Activated T-cell treated with anti-CD3 and anti-CD28 coated beads for 24 hours (primary cell): ENCODE measurements around the gene LCNL1.

ENCODE experiments used
- DNase-seq: peaks from one replicate; pipeline ENCODE4 v3.0.0-alpha.2; 2020; ENCODE audit warnings: low read depth

LCNL1 gene

DNA sequence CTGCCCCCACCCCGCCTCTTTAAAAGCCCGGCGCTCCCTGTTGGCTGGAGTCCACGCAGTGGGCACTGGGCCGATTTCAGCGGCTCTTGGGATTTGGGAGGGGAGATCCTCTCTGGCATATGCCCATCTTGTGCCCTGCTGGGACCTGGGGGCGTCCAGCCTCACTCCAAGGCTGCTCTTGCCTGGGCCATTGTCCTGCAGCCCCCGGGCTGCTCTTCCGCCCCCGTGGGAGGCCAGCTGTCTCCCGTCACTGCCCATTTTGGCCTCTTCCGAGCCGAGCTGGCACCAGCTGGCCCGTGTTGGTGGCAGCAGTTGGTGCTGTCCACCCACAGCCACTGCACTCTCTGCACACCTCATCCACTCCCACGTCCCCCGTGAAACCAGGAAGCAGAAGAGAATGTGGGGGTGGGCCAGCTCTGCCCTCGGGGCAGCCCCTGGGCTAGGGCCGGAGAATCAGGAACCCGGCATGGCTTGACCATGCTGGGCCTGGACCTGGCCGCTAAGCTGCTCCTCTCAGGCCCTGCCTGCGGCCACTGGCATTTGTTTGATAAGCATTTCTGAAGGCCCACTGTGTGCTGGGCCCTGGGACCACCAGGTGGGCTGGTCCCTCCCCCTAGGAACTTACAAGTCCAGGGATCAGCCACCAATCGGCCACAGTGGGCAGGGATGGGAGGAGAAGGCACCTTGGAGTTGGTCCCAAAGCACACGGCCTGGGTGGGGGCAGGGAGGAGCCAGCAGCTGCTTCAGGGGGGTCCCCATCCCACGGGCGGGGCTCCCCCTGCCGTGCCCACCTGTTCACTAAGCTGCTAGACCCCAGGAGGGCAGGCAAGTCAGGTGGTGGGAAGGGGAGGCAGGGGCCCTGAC is 35.5 kb upstream of the LCNL1 start:
- DNase-seq: no peak

DNA sequence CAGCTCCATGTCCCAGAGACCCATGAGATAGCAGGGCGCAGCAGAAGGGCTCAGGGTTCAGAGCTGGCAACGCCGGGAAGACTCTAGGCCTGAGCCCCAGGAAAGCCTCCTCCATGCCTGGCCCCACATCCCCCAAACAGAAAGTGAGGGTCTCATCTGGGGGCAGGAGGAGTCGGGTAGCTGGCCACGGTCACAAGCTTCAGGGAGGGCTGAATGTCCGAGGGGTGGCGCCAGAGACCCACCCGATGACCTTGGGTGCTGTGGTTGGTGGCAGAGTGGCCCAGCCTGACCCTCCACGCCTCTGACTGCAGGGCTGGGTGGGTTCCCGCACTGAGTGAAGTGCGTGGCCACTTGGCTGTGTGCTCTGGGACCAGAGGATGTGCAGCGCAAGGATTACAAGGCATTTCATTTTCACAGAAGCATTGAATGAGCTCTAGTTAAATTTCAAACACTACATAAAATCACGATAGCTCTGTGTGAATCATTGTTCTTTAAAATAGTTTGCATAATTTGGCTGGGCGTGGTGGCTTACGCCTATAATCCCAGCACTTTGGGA is 34.8 kb upstream of the LCNL1 start:
- DNase-seq: no peak

- no peak for DNase-seq
Measured at GRCh38 chr9:136949239-136949816, 33.5 kb upstream of the LCNL1 start.

DNA sequence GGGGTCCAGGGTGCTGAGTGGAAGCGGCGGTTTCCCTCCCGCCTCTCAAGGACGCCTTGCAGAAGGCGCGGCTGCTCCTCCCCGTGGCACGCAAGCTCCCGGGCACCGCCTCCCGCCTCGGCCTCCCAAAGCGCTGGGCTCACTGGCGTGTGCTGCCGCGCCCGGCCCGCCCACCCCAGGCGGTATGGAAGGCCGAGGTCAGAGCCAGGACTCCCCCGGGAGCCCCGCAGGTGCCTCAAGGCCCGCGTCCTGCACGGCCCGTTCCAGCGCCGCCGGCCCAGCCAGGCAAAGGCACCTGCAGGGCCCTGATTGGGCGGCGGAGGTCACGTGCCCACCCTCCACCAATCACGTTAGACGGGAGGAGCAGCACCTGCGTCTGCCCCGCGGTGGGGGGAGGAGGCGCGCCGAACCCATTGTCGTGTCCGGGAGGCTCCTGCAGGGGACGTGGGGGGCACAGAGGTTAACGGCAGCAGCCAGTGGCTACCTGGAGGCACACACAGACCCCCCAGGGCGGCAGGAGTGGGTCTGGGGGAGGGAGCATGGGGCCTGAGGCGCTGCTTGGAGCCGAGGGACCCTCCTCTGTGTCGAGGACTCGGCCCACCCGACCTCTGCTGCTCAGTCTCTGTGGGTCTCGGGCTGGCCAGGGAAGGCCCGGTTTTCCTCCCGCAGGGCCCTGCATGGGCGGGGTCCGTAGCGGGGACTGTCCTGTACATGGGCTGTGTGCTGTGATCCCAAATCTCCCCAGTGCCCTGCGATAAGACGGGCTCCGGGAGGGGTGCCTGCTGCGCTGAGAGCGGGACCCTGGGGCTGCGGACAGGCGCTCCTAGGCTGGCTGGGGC is 32.8 kb upstream of the LCNL1 start:
- peak; percentile 95 for DNase-seq

DNA sequence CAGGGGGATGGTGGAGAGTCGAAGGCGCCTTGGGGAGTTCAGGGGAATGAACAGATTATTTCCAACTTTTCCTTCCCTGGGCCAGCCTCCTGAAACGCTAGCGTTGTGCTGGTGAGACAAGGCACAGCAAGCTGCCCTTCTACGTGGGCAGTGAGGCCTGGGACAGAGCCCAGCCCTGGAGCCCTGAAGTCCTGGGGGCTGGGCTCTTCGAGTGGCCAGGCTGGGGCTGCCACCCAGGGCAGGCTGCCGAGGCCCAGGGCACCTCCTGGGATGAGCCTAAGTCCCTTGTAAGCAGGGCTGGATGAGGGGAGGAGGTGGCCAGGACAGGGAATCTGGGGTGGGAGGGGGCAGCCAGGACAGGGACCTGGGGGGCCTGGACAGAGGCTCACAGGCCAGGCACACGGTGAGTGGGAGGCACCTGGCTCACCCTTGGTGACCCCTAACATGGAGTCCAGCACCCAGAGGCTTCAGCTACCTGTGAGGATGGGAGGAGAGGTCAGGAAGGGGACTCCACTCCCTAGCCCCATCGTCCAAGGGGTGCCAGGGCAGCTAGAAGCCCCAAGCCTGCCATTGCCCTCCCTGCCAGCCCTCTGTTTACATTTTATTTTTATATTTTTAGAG is 32.0 kb upstream of the LCNL1 start:
- DNase-seq: no peak

DNA sequence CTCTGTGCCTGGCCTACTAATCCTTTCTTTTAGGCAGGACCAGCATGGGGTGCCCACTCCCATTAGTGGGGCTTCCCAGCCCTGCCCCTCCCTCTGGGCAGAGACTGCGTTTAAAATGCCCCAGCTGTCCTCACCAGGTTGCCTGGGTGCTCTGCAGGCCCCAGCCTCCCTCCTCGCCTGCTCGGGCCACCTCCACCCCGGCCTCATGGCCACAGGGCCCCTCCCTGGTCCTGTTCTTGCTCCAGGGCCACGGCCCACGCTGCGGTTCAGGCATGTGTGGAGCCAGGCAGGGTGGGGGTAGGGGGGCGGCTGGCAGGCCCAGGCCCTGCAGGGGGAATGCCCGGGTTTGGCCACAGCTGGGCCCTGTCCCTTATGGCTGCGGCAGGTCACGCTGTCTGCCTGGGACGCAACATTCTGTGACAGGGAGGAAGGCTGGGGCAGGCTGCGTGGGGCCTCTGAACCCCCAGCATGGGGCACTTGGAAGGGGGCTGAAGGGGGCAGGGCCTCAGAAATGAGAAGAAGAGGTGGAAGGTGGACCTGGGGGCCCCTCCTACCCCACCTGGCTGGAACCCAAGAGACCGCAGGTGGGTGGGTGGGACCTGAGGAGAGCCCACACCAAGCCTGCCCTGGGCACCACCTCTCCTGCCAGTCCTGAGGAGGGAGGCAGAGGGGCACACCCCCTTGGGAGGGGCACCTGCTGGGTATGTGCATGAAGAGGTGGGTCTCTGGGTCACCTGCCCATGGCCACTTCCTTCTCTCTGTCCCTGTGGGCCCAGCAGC is 31.1 kb upstream of the LCNL1 start, which contains the start of gene LCN12:
Gene LCN12, plus strand, starts transcription at position 733 of the 780 bp plus-strand sequence. CDS start 55 bp downstream, outside the sequence.
- no peak for DNase-seq

GRCh38 chr9:136952321-136952850 is 30.4 kb upstream of the LCNL1 start:
- no peak for DNase-seq

DNA sequence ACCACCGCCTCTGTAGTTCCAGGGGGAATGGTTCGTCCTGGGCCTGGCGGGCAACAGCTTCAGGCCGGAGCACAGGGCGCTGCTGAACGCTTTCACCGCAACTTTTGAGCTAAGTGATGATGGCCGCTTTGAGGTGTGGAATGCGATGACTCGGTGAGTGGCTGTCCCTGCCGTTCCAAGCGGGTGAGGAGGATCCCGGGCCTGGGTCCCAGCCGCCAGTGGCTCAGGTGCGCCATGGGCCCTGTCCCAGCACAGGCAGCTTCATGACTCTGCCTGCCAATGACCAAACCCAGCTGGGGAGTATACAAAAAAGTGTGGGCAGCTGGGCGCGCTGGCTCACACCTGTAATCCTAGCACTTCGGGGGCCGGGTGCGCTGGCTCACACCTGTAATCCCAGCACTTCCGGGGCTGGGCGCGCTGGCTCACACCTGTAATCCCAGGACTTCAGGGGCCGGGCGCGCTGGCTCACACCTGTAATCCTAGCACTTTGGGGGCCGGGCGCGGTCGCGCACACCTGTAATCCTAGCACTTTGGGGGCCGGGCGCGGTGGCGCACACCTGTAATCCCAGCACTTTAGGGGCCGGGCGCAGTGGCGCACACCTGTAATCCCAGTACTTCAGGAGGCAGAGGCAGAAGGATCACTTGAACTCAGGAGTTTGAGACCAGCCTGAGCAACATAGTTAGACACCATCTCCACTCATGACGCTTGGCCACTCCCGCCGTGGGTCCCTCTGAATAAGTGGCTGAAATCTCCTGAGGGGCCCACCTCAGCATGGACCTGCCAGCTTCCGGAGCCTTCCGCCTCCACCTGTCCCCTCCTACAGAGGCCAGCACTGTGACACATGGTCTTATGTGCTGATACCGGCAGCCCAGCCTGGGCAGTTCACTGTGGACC is 29.7 kb upstream of the LCNL1 start:
- no peak for DNase-seq

DNA sequence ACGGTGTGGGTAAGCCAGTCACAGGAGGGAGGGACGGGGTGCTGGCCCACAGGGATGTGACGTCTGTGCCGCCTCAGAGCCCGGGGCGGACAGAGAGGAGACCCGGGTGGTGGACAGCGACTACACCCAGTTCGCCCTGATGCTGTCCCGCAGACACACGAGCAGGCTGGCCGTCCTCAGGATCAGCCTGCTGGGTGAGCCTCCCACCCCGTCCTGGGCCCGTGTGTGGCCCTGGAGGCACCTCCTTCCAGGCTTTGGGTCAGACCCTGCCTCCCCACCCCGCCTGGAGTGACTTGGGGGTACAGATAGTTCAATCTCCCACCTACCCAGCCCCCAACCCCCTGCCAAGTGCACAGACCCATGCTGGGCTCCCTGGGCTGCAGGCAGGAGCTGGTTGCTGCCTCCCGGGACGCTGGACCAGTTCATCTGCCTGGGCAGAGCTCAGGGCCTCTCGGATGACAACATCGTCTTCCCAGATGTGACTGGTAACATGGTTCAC is 29.0 kb upstream of the LCNL1 start:
- DNase-seq: no peak

DNA sequence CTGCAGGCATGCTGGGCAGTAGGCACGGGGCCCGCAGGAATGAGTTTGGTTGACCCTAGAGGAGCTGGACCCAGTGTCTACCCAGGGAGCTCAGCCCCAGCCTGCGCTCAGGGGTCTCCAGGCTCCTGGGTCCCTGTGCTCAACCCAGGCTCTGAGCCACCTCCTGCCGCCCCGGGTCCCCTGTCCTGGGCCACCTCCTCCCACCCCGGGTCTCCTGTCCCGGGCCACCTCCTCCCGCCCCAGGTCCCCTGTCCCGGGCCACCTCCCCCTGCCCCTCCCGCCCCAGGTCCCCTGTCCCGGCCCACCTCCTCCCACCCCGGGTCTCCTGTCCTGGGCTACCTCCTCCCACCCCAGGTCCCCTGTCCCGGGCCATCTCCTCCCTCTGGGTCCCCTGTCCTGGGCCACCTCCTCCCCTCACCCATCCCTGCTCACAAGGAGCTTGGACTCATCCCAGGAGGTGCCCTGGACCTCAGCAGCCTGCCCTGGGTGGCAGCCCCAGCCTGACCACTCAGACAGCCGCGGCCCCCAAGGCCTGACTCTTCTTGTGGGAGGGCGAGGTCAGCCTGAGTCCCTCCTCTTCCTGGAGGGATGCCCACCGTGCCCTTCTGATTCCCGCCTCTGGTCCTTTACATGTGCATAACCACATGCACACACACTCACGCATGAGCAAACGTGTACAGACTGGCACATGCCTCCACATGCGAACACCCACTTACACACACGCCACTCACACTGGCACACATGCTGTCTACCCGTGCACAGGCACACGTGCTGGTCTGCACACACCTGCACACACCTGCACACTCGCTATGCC is 28.3 kb upstream of the LCNL1 start:
- no peak for DNase-seq

- no peak for DNase-seq
Measured at GRCh38 chr9:136955202-136955942, 27.4 kb upstream of the LCNL1 start.

DNA sequence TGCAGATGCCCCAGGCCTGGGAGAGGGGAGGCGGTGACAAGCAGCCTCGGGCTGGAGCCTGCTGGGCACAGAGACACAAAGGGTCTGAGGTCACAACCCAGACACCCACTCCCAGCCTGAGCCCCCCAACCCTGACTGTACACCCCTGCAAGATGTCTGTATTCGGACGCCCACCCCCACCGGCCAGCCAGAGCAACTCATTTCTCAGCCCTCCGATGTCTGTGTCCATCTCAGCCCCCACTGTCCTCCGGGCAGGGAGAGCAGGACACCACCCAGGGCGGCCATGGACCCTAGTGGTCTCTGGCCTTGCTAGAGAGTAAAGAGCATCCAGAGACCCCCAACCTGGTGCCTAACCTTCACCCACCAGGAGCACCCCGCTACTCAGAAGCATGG is 26.9 kb upstream of the LCNL1 start:
- DNase-seq: no peak

GRCh38 chr9:136956604-136957003 is 26.2 kb upstream of the LCNL1 start:
- no peak for DNase-seq

- no peak for DNase-seq
Measured at GRCh38 chr9:136957461-136957860, 25.3 kb upstream of the LCNL1 start.

- DNase-seq: no peak
Measured at GRCh38 chr9:136957901-136958300, 24.9 kb upstream of the LCNL1 start.

GRCh38 chr9:136958473-136958872 is 24.3 kb upstream of the LCNL1 start:
- DNase-seq: no peak

- no peak for DNase-seq
Measured at GRCh38 chr9:136958898-136959850, 23.6 kb upstream of the LCNL1 start.
